Endothelial cell of umbilical vein (primary cell): ENCODE measurements around the gene EVC2. TPM values are rescaled to one million over a fixed set of nuclear protein-coding genes. Genes with fewer than 3 reads are reported as not detected.

Experiments
- Bru-seq: library from RNA; stranded (reverse); fragments of 400-500 nt; gene quantifications from one replicate; lab custom pipeline; 2021; lab: Mats Ljungman, UMichigan
- BruChase-seq, 2 experiments: library from RNA; stranded (reverse); fragments of 400-500 nt; gene quantifications; one replicate each; lab custom pipeline; 2021; lab: Mats Ljungman, UMichigan
- BruUV-seq: library from RNA; stranded (reverse); fragments of 400-500 nt; replicated peaks from 2 replicates; lab custom pipeline; 2021; lab: Mats Ljungman, UMichigan
- CTCF ChIA-PET: fragments of 300-600, 350-600 bp; sonication (Branson Sonifier 250); formaldehyde crosslinking; loops from one replicate; lab custom pipeline; 2021; ENCODE audit warnings: antibody characterized with exemption, inconsistent platforms; lab: Charles Lee
- POLR2A ChIA-PET: fragments of 300-600, 350-600 bp; sonication (Branson Sonifier 250); formaldehyde crosslinking; loops from one replicate; lab custom pipeline; 2021; ENCODE audit warnings: antibody characterized with exemption, inconsistent platforms; lab: Charles Lee
- DNase-seq: peaks from one replicate; pipeline ENCODE4 v3.0.0-alpha.2; 2011; ENCODE audit warnings: low read depth, low spot score
- FAIRE-seq: peaks from 2 replicates; lab custom pipeline; 2011; peaks lifted over from hg19 to GRCh38; lab: Jason Lieb, UNC
- H2AFZ ChIP-seq: 2 replicates; pipeline ENCODE4 v1.6.0; 2012; ENCODE audit warnings: low read depth, low read length, control low read depth, inconsistent platforms
- H3K27ac ChIP-seq: 2 replicates; pipeline ENCODE4 v1.5.1; 2011; ENCODE audit warnings: low read depth, mild to moderate bottlenecking, control low read depth, low read length, moderate library complexity; ENCODE audit not compliant: insufficient read depth
- H3K27me3 ChIP-seq, 2 experiments: 2 replicates each; pipeline versions ENCODE4 v1.6.0 to v1.6.1; 2011; ENCODE audit warnings: low read length in 2 of 2, mixed read lengths in 1 of 2; ENCODE audit not compliant: control insufficient read depth in 2 of 2, insufficient read depth in 2 of 2
- H3K36me3 ChIP-seq, 2 experiments: 2 replicates in 1 of 2; 3 replicates in 1 of 2; pipeline ENCODE4 v1.5.1; 2011; ENCODE audit warnings: low read length in 2 of 2, mild to moderate bottlenecking in 1 of 2, moderate library complexity in 1 of 2; ENCODE audit not compliant: control insufficient read depth in 2 of 2, insufficient read depth in 2 of 2; ENCODE audit errors: extremely low read depth in 1 of 2
- H3K4me1 ChIP-seq: 3 replicates; pipeline ENCODE4 v1.5.1; 2011; ENCODE audit warnings: mild to moderate bottlenecking, low read length; ENCODE audit not compliant: control insufficient read depth, insufficient read depth; ENCODE audit errors: extremely low read depth
- H3K4me2 ChIP-seq: 2 replicates; pipeline ENCODE4 v1.6.1; 2011; ENCODE audit warnings: low read length, control low read depth, mixed read lengths; ENCODE audit not compliant: insufficient read depth
- H3K4me3 ChIP-seq, 3 experiments: fragments of 200-600 bp in 1 of 3; sonication (generic), shearing (Covaris generic) in 1 of 3; replicated peaks in 1 of 3; 2 replicates each; pipeline ENCODE4 v1.5.1; 2011 to 2016; ENCODE audit warnings: control low read depth in 3 of 3, low read length in 3 of 3, mild to moderate bottlenecking in 2 of 3, inconsistent platforms in 1 of 3, low read depth in 1 of 3, moderate library complexity in 1 of 3; ENCODE audit not compliant: insufficient read depth in 1 of 3
- H3K79me2 ChIP-seq: 2 replicates; pipeline ENCODE4 v1.6.0; 2012; ENCODE audit warnings: low read length, inconsistent platforms; ENCODE audit not compliant: control insufficient read depth, insufficient read depth
- H3K9ac ChIP-seq: replicated peaks from 2 replicates; pipeline ENCODE3; 2011; ENCODE audit warnings: low read length, control low read depth; ENCODE audit not compliant: insufficient read depth; ENCODE audit errors: extremely low read depth
- H3K9me1 ChIP-seq: replicated peaks from 3 replicates; pipeline ENCODE4 v1.6.0; 2011; ENCODE audit warnings: mild to moderate bottlenecking, low read length; ENCODE audit not compliant: control insufficient read depth, insufficient read depth; ENCODE audit errors: extremely low read depth
- H3K9me3 ChIP-seq: replicated peaks from 2 replicates; pipeline ENCODE4 v1.5.1; 2012; ENCODE audit warnings: low read length, inconsistent platforms; ENCODE audit not compliant: control insufficient read depth, insufficient read depth
- H4K20me1 ChIP-seq: replicated peaks from 2 replicates; pipeline ENCODE3; 2011; ENCODE audit warnings: mild to moderate bottlenecking, low read length; ENCODE audit not compliant: control insufficient read depth, insufficient read depth; ENCODE audit errors: extremely low read depth
- MYC ChIP-seq: IDR thresholded peaks from one replicate; pipeline ENCODE4 v1.6.1; 2011; ENCODE audit warnings: mild to moderate bottlenecking, low read depth, low read length
- POLR2A ChIP-seq: IDR thresholded peaks from 2 replicates; pipeline ENCODE4 v1.6.1; 2012; ENCODE audit warnings: low read depth, mild to moderate bottlenecking, control low read depth, low read length
- dilution Hi-C: fragments of 300-500 bp; cut with MboI; formaldehyde crosslinking; loops from one replicate; pipeline ENCODE4 v1.15.0; 2019; ENCODE audit warnings: low sequenced_read_pairs; ENCODE audit not compliant: extremely low pct_ligation_motif_present
- intact Hi-C: fragments of 100-400 bp; cut with micrococcal nuclease; formaldehyde crosslinking; loops from one replicate; pipeline ENCODE4 v1.10.0; 2022
- long read RNA-seq: library from polyadenylated mRNA; stranded (forward); transcript quantifications from one replicate; pipeline ENCODE4 v2.0.0, GENCODE V29; 2021
- polyA minus RNA-seq, 3 experiments: library from RNA; depleted of rRNA, polyadenylated mRNA; stranded (reverse); fragments of >200 nt; gene quantifications; 1 replicate in 1 of 3; 2 replicates in 2 of 3; pipeline ENCODE4 v1.2.3, GENCODE V29; 2011
- polyA plus RNA-seq, 4 experiments: library from polyadenylated mRNA; depleted of rRNA in 3 of 4; stranded (reverse) in 3 of 4; unstranded in 1 of 4; fragments of >200 nt; gene quantifications; 2 replicates each; pipeline versions ENCODE4 v1.2.1 to v1.2.3, GENCODE V29; 2011 to 2012; ENCODE audit warnings: missing spikeins in 1 of 4
- total RNA-seq: library from RNA; stranded (reverse); gene quantifications from 2 replicates; pipeline ENCODE4 v1.2.3, GENCODE V29; 2021

The EVC2 gene, protein sequence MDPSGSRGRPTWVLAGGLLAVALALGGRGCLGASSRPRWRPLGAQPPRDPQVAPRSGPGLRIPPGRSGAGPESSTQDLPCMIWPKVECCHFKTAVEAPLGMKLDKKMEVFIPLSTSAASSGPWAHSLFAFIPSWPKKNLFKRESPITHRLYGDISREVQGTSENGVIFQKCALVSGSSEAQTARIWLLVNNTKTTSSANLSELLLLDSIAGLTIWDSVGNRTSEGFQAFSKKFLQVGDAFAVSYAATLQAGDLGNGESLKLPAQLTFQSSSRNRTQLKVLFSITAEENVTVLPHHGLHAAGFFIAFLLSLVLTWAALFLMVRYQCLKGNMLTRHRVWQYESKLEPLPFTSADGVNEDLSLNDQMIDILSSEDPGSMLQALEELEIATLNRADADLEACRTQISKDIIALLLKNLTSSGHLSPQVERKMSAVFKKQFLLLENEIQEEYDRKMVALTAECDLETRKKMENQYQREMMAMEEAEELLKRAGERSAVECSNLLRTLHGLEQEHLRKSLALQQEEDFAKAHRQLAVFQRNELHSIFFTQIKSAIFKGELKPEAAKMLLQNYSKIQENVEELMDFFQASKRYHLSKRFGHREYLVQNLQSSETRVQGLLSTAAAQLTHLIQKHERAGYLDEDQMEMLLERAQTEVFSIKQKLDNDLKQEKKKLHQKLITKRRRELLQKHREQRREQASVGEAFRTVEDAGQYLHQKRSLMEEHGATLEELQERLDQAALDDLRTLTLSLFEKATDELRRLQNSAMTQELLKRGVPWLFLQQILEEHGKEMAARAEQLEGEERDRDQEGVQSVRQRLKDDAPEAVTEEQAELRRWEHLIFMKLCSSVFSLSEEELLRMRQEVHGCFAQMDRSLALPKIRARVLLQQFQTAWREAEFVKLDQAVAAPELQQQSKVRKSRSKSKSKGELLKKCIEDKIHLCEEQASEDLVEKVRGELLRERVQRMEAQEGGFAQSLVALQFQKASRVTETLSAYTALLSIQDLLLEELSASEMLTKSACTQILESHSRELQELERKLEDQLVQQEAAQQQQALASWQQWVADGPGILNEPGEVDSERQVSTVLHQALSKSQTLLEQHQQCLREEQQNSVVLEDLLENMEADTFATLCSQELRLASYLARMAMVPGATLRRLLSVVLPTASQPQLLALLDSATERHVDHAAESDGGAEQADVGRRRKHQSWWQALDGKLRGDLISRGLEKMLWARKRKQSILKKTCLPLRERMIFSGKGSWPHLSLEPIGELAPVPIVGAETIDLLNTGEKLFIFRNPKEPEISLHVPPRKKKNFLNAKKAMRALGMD
- total RNA-seq, result 5.7 and 8.8 TPM in 2 replicates
- 1.3 and 1.7 TPM in 2 replicates for polyA plus RNA-seq
- polyA plus RNA-seq (2011; cell fraction: cytosol; rRNA removed), result 2.2 and 2.5 TPM in 2 replicates
- 6.6 and 6.8 TPM in 2 replicates for polyA plus RNA-seq (2011; cell fraction: nucleus; rRNA removed)
- 4.4 and 5.0 TPM in 2 replicates for polyA plus RNA-seq (2012)
- polyA minus RNA-seq, result 7.6 and 8.1 TPM in 2 replicates
- not detected for polyA minus RNA-seq (2011; cell fraction: cytosol; rRNA and poly(A)+ RNA removed)
- 10.6 and 11.3 TPM in 2 replicates for polyA minus RNA-seq (2011; cell fraction: nucleus; rRNA and poly(A)+ RNA removed)
- Bru-seq, nascent RNA, result percentile 63 among the genes with signal in this experiment
- BruChase-seq, experiment 1, labeled RNA remaining after a 6-hour chase, result percentile 52 among the genes with signal in this experiment
- BruChase-seq, experiment 2, labeled RNA remaining after a 2-hour chase, result percentile 50 among the genes with signal in this experiment
- long read RNA-seq, full-length matches to known transcripts, result 6 of 13 reads
- long read RNA-seq, partial matches to known transcripts, result 1 of 13 reads
- long read RNA-seq, other reads (novel, unspliced or antisense), result 6 of 13 reads

DNA sequence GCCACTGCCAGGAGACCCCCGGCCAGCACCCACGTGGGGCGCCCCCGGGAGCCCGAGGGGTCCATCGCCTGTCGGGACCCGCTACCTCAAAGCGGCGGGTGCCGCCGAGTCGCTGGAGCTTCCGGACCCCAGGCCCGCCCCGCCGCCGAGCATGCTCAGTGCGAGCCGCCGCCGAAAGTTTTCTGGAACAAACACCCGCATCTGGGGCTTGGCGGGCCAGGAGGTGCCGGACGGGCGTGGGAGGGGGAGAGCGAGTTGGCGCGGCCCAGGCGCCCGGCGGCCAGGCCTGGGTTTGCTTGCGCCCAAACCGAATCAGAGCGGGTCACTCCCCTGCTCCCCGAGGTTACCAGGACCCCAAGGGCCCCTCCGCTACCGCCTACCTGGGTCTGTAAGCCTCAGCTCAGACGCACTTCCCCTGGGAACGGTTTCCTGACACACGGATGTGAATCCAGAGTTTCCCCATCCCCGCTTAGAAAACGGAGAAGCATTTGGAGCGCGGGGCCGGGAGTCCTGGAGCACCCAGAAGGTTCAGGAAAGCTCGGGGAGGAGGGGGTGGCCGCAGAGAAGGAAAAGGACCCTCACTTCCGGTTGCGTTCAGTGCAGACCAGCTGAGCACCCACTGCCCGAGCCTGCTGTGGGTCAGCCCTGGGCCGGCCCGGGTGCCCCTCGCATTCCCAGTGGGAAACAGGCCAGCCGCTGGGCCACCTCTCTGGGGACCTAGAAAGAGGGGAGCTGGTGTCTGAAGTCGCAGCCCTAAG, at the start of gene EVC2:
Gene EVC2, minus strand, starts transcription at position 111 of the 758 bp plus-strand sequence. Its CDS starts 46 bp downstream, at position 65.
- dilution Hi-C loops (no loop called here), intact Hi-C loops (no loop called here)
- peak within 1 kb of the TSS; percentile 68 for H3K9ac ChIP-seq
- DNase-seq, result peak; percentile 47
- peak within 1 kb of the TSS; percentile 57 to 68 (median 57) for H3K4me3 ChIP-seq
- FAIRE-seq, result peak; percentile 82
- no peaks in the 10 kb centered on the region for H3K9me1 ChIP-seq
- H3K79me2 ChIP-seq, result peaks cover 18% of the 10 kb centered on the region
- POLR2A ChIA-PET, result no interaction called here
- no peaks in the 10 kb centered on the region for H3K27me3 ChIP-seq
- peak within 1 kb of the TSS; percentile 91 for H2AFZ ChIP-seq
- CTCF ChIA-PET, result interaction anchor here (0.9 to 2.8 kb wide), 6 partner anchors 29 to 81 kb away, joined by 3 to 9 read pairs (median 4); no protein-coding TSS in a partner anchor
- BruUV-seq, result no TSS peak
- peaks cover 0 to 3% of the 10 kb centered on the region in 2 experiments for H3K36me3 ChIP-seq
- H3K27ac ChIP-seq, result peak within 1 kb of the TSS; percentile 15
- no peaks in the 10 kb centered on the region for H4K20me1 ChIP-seq
- H3K9me3 ChIP-seq, result no peaks in the 10 kb centered on the region
- H3K4me1 ChIP-seq, result peaks cover 24% of the 10 kb centered on the region
- TF ChIP-seq POLR2A (peak; percentile 62), MYC (no peak)
- peak within 1 kb of the TSS; percentile 83 for H3K4me2 ChIP-seq
